Smooth muscle cell (in vitro differentiated cells): ENCODE measurements around the gene NECAB3. TPM values are rescaled to one million over a fixed set of nuclear protein-coding genes. Genes with fewer than 3 reads are reported as not detected.

Experiments used
- DNase-seq: peaks from one replicate; lab custom pipeline; 2025; ENCODE audit not compliant: unreplicated experiment; lab: John Stamatoyannopoulos, UW
- H2AFZ ChIP-seq: fragments of 200-600 bp; sonication (generic); 2 replicates; pipeline ENCODE4 v1.6.0; 2016; ENCODE audit warnings: antibody characterized with exemption, low read depth, mild to moderate bottlenecking
- H3F3A ChIP-seq: fragments of 200-600 bp; sonication (generic); 2 replicates; pipeline ENCODE4 v1.6.0; 2017; ENCODE audit warnings: antibody characterized with exemption, low read depth
- H3K27ac ChIP-seq: fragments of 200-600 bp; sonication (generic); 2 replicates; pipeline ENCODE4 v1.5.1; 2016; ENCODE audit warnings: low read depth, mild to moderate bottlenecking
- H3K27me3 ChIP-seq: fragments of 200-600 bp; sonication (generic); 2 replicates; pipeline ENCODE4 v1.6.1; 2016; ENCODE audit warnings: low read depth, mild to moderate bottlenecking
- H3K36me3 ChIP-seq: fragments of 200-600 bp; sonication (generic); 2 replicates; pipeline ENCODE4 v1.5.1; 2016; ENCODE audit warnings: low read depth
- H3K4me1 ChIP-seq: fragments of 200-600 bp; sonication (generic); 2 replicates; pipeline ENCODE4 v1.5.1; 2016; ENCODE audit warnings: low read depth
- H3K4me2 ChIP-seq: fragments of 200-600 bp; sonication (generic); 2 replicates; pipeline ENCODE4 v1.6.0; 2016; ENCODE audit warnings: mild to moderate bottlenecking
- H3K4me3 ChIP-seq: fragments of 200-600 bp; sonication (generic); 2 replicates; pipeline ENCODE4 v1.5.1; 2016; ENCODE audit warnings: mild to moderate bottlenecking
- H3K79me2 ChIP-seq: fragments of 200-600 bp; sonication (generic); 2 replicates; pipeline ENCODE4 v1.6.0; 2016; ENCODE audit warnings: low read depth, mild to moderate bottlenecking
- H3K9ac ChIP-seq: fragments of 200-600 bp; sonication (generic); 2 replicates; pipeline ENCODE4 v1.6.0; 2016; ENCODE audit warnings: low read depth
- H3K9me3 ChIP-seq: fragments of 200-600 bp; sonication (generic); replicated peaks from 2 replicates; pipeline ENCODE4 v1.5.1; 2016; ENCODE audit warnings: low read depth
- H4K20me1 ChIP-seq: fragments of 200-600 bp; sonication (generic); 2 replicates; pipeline ENCODE4 v1.6.0; 2016; ENCODE audit warnings: low read depth
- CTCF ChIP-seq: fragments of 200-600 bp; sonication (generic); IDR thresholded peaks from 2 replicates; pipeline ENCODE4 v1.5.1; 2017; ENCODE audit warnings: borderline replicate concordance, mild to moderate bottlenecking, antibody characterized with exemption; ENCODE audit not compliant: insufficient read depth, poor library complexity, severe bottlenecking
- WGBS: methylation state at CpG from one replicate; pipeline ENCODE4 v1.1.7; 2016; ENCODE audit warnings: low lambda C conversion rate; 5-methylcytosine and 5-hydroxymethylcytosine counted together
- polyA plus RNA-seq: library from polyadenylated mRNA; unstranded; fragments of >200 nt; fragmentation: Nextera tagmentation; extraction: Ambion mirVana; gene quantifications from 2 replicates; pipeline ENCODE4 v1.2.1, GENCODE V29; 2016
- total RNA-seq: library from RNA; depleted of rRNA; stranded (reverse); fragments of >200 nt; gene quantifications from 2 replicates; pipeline ENCODE4 v1.2.3, GENCODE V29; 2014

The NECAB3 gene
- total and polyA plus RNA-seq, 2 experiments from 2014 or later: 20.3 to 25.8 TPM

GRCh38 chr20:33686100-33686983, 12.1 kb upstream of the NECAB3 start, which contains the start of gene E2F1:
Gene E2F1 (minus strand): TSS chr20:33686385. CDS start chr20:33686264, 121 bp downstream.
- H4K20me1 ChIP-seq: no peaks in the 10 kb centered on the region
- H3K4me2 ChIP-seq: peak within 1 kb of the TSS; percentile 87
- H3K36me3 ChIP-seq: no peaks in the 10 kb centered on the region
- no peak within 1 kb of the TSS for H3K9ac ChIP-seq
- peaks cover 8% of the 10 kb centered on the region for H3K79me2 ChIP-seq
- no peaks in the 10 kb centered on the region for H3K9me3 ChIP-seq
- peaks cover 3% of the 10 kb centered on the region for H3K4me1 ChIP-seq
- 3% methylated on average over 92 of the region's 101 CpGs for WGBS
- H3F3A ChIP-seq: peaks cover 27% of the 10 kb centered on the region
- peak within 1 kb of the TSS; percentile 52 for H3K4me3 ChIP-seq
- TF ChIP-seq CTCF: peak; percentile 13
- peak within 1 kb of the TSS; percentile 65 for H3K27ac ChIP-seq
- DNase-seq: peak; percentile 88
- H3K27me3 ChIP-seq: no peaks in the 10 kb centered on the region
- peak within 1 kb of the TSS; percentile 83 for H2AFZ ChIP-seq

- WGBS: 6% methylated on average over 29 of the region's 53 CpGs
- H4K20me1 ChIP-seq: no peaks in the 10 kb centered on the region
Measured at GRCh38 chr20:33685328-33686099, 11.3 kb upstream of the NECAB3 start.

GRCh38 chr20:33684533-33685327, 10.5 kb upstream of the NECAB3 start:
- Histone ChIP-seq H3K4me3 (peak overlapping the region; percentile 52), H3K27ac (no peak overlapping the region), H3K79me2 (peaks cover 8% of the 10 kb centered on the region), H3K36me3 (no peaks in the 10 kb centered on the region), H4K20me1 (no peaks in the 10 kb centered on the region), H3K27me3 (no peaks in the 10 kb centered on the region), H3K9me3 (no peaks in the 10 kb centered on the region), H3F3A (peaks cover 27% of the 10 kb centered on the region), H2AFZ (no peak overlapping the region), H3K4me2 (peak overlapping the region; percentile 87), H3K9ac (no peak overlapping the region), H3K4me1 (peaks cover 3% of the 10 kb centered on the region)
- TF ChIP-seq CTCF: no peak
- DNase-seq: no peak
- 63% methylated on average over 10 of the region's 10 CpGs for WGBS

More at GRCh38 chr20:33685328-33686099, 11.3 kb upstream of the NECAB3 start:
- Histone ChIP-seq H3F3A (peaks cover 27% of the 10 kb centered on the region), H3K27me3 (no peaks in the 10 kb centered on the region), H3K79me2 (peaks cover 8% of the 10 kb centered on the region), H3K27ac (no peak overlapping the region), H3K9me3 (no peaks in the 10 kb centered on the region), H3K4me1 (peaks cover 3% of the 10 kb centered on the region), H3K9ac (no peak overlapping the region), H2AFZ (peak overlapping the region; percentile 36), H3K36me3 (no peaks in the 10 kb centered on the region), H3K4me2 (peak overlapping the region; percentile 87), H3K4me3 (peak overlapping the region; percentile 52)
- no peak for DNase-seq
- no peak for TF ChIP-seq CTCF
